ENCODE data around the gene POLD4.
"Not testable (repeated sequence)": the region's sequence is repeated elsewhere in the genome, so short reads cannot be mapped to it uniquely, and the experiment has no call there.

Gene POLD4
- 1.4 to 11.8 (median 8.3) reads per million in 3 experiments for total RNA-seq

DNA sequence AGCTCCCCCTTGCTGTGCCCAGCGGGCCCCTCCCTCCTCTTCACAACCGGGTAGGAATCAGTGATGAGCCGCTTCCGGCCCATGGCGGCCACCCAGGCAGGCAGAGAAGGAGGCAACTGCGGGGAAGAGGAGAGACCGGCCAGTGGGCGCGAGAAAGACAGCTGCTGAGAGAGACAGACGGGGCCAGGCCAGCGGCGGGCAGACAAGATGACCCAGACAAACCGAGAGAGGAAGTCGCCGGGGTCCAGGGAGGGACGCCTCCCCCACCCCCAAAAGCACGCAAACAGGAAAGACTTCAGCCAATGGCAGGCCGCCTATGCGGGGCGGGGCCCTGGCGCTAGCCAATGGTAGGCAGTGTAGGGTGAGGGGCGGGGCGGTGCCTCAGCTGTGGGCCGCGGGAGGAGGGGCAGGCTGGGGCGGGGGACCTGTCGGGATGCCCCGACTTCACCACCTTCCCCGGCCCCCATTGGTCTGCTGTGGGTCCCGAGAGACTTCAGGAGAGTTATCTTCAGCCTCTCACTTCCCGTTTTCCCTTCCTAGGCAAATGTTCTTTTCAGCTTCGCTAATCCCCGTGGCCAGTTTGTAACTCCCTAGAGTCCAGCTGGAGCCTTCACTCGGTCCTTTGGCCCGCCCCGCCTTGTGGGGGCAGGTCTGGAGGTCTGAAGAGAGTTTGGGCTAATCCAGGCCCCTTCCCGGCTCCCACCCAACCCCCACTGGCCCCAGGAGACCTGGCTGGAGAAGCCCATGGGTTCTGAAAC is at the start of gene POLD4:
Gene POLD4, minus strand, starts transcription at position 230 of the 758 bp plus-strand sequence. Its CDS starts 147 bp downstream, at position 83.
- DNase-seq = peak; percentile 94

DNA sequence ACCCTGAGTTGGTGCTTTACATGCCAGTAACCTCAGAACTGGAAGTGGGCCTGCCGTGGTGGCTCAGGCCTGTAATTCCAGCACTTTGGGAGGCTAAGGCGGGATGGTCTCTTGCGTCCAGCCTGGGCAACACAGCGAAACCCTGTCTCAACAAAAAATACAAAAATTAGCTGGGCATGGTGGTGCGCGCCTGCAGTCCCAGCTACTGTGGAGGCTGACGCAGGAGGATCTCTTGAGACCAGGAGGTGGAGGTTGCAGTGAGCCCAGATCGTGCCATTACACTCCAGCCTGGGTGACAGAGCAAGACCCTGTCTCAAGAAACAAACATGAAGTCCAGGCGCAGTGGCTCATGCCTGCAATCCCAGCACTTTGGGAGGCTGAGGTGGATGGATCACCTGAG is 49.7 kb upstream of the POLD4 start:
- not testable (repeated sequence) for DNase-seq

DNA sequence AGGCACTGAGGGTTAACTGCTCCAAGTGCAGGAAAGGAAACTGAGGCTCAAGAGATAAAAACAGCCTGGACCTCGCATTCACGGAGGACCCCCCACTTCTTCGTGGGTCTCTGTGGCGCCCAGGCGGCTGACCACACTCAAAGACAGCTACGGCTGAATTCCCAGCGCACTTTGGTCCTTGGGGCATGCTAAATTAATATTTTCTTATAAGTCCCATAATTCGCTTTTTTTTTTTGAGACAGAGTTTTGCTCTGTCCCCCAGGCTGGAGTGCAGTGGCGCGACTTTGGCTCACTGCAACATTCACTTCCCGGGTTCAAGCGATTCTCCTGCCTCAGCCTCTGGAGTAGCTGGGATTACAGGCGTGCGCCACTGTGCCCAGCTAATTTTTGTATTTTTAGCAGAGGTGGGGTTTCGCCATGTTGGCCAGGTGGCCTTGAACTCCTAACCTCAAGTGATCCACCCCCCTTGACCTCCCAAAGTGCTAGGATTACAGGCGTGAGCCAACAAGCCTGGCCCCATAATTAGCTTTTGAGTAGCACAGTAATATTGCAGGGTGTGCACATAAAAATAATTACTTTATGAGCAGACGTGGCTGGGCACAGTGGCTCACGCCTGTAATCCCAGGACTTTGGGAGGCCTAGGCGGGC is 49.0 kb upstream of the POLD4 start:
- not testable (repeated sequence) for DNase-seq

DNA sequence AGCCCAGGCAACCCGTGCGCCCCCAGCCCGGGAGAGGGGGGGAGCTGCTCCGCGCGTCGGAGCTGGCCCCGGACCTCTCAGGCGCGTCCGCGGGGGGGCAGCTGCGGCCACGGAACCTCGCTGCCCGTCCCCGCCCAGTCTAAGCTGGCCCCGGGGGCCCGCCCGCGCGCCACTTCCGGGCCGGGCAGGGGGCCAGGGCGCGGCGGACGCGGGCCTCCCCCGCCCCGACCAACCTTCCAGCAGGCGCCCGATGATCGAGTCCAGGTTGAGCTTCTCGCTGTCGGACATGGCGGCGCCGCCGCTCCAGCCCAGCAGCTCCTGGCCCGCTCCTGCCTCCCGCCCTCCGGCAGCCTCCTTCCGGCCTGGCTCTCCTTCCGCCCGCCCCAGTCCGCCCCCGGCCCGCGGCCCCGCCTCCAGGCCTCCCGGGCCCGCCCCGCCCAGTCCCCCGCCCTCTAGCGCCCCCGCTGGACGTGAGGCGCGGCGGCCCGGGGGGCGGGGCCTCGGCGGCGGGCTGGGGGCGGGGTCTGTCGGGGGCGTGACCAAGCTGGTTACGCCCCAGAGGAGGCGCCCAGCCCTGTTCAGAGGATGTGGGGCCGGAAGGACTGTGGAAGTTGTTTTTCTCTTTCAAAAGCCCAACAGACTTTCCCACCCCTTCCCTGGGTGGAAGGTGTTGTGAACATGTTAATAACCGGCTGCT is 48.3 kb upstream of the POLD4 start, which contains the start of gene PPP1CA:
Gene PPP1CA, minus strand, starts transcription at position 364 of the 697 bp plus-strand sequence. Its CDS starts 76 bp downstream, at position 288.
- peak; percentile 91 for DNase-seq

DNA sequence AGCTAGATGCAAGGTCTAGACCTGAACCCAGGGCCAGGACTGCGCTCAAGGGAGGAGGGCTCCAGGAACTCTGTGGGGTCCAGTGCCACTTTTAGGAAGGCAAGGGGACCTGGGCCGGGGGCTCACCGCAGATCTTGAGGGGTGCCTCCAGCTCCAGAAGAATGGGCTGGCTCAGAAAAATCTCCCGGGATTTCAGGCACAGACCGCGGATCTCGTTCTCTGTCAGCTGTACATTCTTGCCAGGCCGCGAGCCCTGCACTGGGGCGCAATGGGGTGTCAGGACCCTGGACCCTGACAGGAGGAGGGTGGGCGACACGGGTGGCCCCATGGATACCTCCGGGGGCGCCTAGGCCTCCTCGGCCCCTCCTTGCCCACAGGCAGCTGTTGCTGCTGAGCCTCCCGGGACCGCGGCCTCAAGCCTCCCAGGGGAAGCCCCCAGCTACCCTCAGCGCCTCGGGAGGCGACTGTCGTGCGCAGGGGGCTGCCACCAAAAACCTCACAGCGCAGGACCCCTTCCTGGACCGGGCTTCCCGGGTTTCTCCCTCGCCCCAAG is 47.7 kb upstream of the POLD4 start:
- DNase-seq = no peak

DNA sequence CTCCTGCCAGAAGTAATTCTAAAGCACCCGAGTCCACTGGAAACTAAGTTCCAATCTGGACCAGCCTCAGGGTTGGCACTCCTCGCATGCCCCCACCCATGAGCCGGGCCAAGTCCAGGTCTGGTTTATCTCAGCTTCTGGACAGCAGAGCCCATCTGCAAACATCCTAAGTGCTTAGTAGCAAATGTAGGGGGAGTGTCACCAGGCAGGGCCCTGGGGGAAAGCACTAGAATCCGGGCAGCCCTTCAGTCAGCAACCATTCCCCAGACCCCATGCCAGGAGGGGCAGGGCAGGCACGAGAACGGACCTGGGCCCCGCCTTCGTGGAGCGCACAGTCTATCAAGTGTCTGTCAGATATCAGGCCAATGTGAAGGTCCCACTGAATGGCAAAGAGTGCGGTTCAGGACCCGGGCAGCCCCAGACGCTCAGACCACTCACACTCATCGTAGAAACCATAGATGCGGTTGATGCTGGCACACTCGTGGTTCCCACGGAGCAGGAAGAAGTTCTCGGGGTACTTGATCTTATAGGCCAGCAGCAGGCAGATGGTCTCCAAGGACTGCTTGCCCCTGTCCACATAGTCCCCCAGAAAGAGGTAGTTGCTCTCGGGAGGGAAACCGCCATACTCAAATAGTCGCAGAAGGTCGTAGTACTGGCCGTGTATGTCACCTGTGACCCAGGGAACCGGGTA is 47.0 kb upstream of the POLD4 start:
- DNase-seq = no peak

DNA sequence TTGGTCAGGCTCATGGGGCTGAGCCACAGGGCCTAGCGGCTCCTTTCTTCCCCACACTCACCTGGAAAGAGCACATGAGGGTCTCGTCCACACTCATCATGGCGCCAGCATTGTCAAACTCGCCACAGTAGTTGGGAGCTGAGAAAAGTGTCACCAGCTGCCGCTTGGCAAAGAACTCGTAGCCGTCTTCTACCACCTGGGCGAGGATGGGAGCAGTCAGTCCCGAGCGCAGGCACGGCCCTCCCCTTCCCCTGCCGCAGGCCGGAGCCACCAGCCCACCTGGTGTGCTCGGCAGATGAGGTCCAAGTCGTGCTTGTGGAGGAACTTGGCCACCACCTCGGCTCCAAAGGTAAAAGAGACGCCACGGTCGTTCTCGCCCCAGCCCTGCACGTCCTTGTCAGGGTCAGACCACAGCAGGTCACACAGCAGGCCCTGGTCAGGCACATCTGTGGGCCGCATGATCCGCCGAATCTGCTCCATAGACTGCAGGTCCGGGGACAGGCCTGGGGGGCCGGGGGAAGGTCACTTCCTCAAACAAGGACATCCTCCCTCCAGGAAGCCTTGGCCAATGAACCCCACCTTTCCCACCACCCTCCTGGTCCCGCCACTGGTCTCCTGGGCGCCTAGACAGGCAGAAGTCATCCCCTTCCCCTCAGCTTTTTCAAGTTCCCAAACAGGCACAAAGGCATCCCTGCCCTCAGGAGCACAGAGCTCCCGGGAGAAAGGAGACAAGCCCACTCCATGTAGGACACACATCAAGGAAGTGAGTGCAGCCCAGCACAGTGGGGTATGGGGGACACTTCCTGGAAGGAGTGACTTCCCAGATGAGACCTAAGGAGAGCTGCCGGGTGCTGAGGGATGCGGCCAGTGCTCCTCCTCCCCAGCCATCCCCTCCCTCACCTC is 45.6 kb upstream of the POLD4 start:
- DNase-seq = no peak

DNA sequence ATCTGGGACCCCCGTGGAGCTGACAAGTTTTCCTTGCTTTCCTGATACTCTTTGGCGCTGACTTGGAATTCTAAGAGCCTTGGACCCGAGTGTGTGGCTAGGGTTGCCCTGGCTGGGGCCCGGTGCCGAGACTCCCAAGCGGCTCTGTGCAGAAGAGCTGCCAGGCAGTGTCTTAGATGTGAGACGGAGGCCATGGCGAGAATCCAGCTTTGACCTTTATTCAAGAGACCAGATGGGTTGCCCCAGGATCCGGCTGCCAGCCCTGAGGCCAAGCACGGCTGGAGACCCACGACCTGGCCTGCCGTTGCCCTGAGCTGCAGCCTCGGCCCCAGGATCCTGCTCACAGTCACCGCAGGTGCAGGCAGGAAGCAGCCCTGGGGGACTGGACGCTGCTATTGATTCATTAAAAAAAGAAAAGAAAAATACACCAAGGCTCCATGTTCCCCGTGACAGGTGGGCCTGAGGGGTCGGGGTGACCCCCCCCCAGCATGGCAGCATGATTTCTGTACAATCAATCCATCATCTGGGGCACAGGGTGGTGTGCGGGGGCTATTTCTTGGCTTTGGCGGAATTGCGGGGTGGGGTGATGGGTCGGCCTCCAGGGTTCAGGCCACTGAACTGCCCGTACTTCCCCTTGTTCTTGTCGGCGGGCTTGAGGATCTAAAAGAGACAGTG is 44.8 kb upstream of the POLD4 start:
- DNase-seq = no peak

DNA sequence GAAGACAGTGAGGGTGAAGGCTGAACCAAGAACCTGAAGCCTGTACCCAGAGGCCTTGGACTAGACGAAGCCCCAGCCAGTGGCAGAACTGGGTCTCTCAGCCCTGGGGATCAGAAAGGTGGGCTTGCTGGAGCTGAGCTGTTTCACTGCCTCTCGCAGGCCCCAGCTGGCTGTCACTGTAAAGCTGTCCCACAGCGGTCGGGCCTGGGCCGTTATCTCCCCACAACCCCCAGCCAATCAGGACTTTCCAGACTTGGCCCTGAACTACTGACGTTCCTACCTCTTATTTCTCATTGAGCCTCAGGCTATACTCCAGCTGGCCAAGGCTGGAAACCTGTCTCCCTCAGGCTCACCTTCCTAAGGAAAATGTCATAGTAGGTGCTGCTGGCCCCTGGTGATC is 44.2 kb upstream of the POLD4 start:
- DNase-seq = no peak

DNA sequence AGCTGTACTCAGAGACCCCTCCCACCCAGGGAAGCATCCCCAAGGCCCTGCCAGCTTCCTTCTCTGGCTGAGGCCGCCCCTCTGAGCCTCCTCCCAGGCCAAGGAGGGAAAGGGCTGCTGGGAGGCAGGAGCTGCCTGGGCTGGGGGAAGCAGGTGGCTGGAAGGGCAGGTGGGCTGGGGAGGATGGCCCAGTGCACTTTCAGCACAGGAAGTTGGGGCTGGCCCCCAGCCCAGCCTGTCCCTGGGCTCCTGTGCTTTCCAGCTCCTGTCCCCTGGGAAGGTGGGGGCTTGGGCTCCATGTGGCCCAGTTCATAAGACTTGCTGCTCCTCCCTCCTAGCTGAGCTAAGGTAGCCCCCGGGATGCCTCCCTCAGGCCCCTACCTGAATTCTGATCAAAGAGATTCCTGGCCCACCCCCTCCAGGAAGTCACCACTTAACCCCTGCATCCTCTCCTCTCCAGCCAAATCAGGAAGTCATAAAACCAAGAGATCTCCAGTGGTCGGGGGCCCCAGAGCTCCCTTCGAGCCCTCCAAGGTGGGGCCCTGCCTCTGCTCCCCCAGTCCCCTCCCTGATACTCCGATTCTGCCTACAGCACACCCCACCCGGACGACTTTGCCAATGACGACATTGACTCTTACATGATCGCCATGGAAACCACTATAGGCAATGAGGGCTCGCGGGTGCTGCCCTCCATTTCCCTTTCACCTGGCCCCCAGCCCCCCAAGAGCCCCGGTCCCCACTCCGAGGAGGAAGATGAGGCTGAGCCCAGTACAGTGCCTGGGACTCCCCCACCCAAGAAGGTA is 43.4 kb upstream of the POLD4 start:
- no peak for DNase-seq

DNA sequence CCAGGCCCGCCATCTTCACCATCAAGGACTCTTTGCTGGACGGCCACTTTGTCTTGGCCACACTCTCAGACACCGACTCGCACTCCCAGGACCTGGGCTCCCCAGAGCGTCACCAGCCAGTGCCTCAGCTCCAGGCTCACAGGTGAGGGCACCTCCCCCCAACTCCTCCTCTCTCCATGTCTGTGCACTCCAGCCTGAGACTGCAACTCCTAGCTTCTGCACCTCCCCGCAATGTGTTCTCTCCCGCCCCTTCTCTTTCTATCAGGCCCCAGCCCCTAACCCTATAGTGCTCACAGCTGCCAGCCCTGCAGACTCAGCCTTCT is 42.9 kb upstream of the POLD4 start:
- DNase-seq = no peak

DNA sequence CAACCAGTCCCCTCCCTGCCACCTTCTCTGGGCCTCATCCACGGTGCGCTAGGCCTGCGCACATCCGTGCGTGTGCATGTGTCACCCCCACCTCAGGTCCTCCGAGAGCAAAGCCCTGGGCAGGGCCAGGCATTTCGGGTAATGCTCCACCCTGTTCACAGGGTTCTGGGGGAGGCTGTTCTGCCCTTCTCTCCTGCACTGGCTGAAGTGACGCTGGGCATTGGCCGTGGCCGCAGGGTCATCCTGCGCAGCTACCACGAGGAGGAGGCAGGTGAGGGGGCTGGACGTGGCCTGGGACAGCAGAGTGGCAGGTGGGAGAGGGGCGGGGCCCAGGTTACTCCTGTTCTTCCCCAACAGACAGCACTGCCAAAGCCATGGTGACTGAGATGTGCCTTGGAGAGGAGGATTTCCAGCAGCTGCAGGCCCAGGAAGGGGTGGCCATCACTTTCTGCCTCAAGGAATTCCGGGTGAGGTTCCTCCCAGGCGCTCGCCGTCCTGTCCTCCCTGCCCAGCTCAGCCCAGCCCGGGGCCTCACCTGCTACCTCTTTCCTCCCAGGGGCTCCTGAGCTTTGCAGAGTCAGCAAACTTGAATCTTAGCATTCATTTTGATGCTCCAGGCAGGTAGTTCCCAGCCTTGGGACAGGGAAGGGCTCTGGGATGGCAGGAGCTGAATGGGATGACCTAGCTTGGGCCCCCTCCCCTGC is 42.4 kb upstream of the POLD4 start:
- no peak for DNase-seq

DNA sequence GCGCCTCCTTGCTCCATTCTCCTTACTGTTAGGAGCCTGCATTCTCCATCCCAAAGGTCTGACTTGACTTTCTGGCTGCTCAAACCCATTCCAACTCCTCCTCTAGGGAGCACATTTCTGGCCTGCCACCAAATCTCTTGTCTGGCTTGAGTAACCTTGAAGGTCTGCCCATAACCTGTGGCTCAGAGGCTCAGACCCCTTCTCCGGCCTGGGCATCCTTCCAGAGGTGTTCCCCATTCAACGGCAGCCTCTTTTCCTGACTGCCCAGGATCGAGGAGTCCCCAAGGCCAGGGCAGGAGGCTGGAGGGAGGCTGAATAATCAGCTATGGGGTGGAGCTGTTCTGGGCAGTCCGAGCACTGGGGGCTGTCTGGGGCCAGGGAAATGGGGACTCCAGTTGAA is 40.6 kb upstream of the POLD4 start:
- no peak for DNase-seq

DNA sequence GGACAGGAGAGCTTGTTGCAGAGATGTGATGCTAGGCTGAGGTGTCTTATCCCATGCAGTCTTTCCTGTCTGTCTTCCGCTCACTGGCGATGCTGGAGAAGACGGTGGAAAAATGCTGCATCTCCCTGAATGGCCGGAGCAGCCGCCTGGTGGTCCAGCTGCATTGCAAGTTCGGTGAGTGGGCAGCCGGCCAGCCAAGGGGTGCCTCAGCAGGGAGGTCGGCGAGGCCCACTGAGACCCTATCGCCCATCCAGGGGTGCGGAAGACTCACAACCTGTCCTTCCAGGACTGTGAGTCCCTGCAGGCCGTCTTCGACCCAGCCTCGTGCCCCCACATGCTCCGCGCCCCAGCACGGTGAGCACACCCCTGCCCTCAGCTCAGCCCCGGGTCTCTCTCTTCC is 40.1 kb upstream of the POLD4 start:
- no peak for DNase-seq

DNA sequence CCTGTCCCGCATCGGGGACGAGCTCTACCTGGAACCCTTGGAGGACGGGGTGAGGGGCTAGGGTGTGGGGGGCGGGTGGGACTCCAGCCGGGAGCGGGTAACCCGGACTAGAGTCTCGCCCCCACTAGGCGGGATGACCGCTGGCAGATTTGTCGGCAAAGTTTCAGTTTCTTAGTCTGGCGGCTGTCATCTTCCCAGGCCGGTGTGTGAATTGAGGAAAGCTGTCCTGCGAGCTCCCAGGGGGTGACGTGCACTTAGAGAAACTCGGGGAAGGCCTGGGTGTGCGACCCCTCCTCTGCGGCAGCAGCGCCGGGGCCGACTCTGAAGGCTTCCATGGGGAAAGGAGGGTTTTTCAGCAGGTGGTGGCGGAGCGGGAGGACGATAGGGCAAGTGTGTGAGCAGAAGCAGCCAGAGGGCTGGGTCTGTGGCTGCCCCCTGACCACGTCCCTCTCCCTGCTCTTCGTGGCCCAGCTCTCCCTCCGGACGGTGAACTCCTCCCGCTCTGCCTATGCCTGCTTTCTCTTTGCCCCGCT is 38.9 kb upstream of the POLD4 start:
- no peak for DNase-seq

DNA sequence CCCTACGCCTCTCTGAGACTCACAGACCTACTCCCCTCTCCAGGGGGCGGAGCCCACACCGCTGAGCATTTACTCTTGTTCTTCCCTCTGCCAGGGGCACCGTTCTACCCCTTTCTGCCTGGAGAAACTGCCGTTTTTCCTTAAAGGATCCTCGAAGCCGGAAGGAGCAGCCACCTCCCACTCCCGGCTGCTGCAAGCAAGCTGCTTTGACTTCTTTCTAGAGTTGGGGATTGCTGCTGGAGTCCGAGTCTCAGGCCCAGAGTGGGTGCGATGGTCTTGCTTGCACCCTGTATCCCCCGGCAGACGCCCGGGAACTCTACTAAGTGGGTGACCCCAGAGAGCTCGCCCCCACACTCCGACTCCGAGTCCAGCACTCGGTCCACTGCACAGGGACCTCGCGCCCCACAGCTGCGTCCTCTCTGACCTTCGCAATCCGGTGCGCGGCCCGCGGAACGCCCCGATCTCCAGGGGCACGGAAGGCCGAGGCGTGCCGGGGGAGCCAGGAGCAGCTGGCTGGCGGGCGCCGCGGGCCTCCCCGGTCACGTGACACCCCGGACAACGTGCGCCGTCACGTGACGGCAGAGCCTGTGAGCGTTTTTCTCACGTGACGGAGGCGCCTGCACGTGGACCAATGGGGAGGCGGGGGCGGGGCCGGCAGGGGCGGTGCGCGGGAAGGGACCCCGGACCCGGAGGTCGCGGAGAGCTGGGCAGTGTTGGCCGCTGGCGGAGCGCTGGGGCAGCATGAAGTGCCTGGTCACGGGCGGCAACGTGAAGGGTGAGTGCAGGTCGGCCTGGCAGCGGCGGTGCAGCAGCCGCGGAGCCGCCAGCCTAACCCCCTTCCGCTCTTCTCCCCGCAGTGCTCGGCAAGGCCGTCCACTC is 38.2 kb upstream of the POLD4 start, which contains the start of gene RAD9A:
Gene RAD9A, plus strand, starts transcription at position 683 of the 879 bp plus-strand sequence. Its CDS starts 59 bp downstream, at position 742.
- DNase-seq = peak; percentile 87

DNA sequence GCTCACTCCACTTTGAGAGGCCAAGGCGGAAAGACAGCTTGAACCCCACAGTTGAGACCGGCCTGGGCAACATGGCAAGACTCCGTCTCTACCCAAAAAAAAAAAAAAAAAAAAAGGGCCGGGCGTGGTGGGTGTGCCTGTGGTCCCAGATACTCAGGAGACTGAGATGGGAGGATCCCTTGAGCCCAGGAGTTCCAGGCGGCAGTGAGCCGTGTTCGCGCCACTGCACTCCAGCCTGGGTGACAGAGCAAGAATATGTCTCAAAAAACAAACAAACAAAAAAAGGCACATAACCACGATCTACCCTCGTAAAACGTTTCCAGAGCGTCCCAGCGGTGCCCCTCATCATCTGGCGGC is 37.6 kb upstream of the POLD4 start:
- DNase-seq = no peak

DNA sequence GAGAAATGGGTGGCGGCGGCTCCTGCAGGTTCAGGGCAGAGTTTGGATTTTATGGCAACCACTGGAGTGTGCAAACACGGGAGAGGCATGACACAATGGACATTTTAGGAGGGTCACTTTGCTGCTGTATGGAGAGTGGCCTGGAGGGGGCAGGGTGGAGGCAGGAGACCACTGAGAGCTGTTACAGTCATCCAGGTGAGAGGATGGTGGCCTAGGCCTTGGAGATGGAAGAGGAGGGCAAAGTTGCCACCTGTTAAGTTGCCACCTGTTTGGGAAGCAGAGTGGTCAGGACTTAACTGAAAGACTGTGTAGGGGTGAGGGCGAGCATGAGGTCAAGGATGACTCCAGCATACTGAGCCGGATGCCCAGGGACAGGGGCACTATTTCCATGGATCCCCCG is 36.1 kb upstream of the POLD4 start:
- no peak for DNase-seq

All from central memory CD4-positive, alpha-beta T cell (primary cell).